ENCODE measurements around the gene DIRAS1. TPM values are rescaled to one million over a fixed set of nuclear protein-coding genes. Genes with fewer than 3 reads are reported as not detected.
"Not testable (repeated sequence)": the region's sequence is repeated elsewhere in the genome, so short reads cannot be mapped to it uniquely, and the experiment has no call there.

Gene DIRAS1
- total RNA-seq, 1 donor from 2014 or later = 10.8 TPM

- peaks cover 11% of the 10 kb centered on the region for H3K9me3 Mint-ChIP-seq (ENCODE audit: low read depth)
- no peak overlapping the region for H3K27ac Mint-ChIP-seq
- peaks cover 14% of the 10 kb centered on the region for H3K27me3 Mint-ChIP-seq
- no peak for TF ChIP-seq CTCF (IDR thresholded peaks at IDR 0.05; ENCODE audit: unreplicated experiment)
- H3K4me3 Mint-ChIP-seq (ENCODE audit: low read depth) = no peak overlapping the region
- peaks cover 6% of the 10 kb centered on the region for H3K36me3 Mint-ChIP-seq (ENCODE audit: insufficient read depth)
- H3K4me1 Mint-ChIP-seq (ENCODE audit: low read depth) = no peaks in the 10 kb centered on the region
- DNase-seq (ENCODE audit: low spot score, unreplicated experiment) = no peak
Measured at GRCh38 chr19:2716275-2716650, 4.9 kb downstream of the DIRAS1 start.

- DNase-seq (ENCODE audit: low spot score, unreplicated experiment) = no peak
- H3K9me3 Mint-ChIP-seq (ENCODE audit: low read depth) = peaks cover 11% of the 10 kb centered on the region
- peaks cover 16% of the 10 kb centered on the region for H3K27me3 Mint-ChIP-seq
- peaks cover 6% of the 10 kb centered on the region for H3K36me3 Mint-ChIP-seq (ENCODE audit: insufficient read depth)
- TF ChIP-seq CTCF (IDR thresholded peaks at IDR 0.05; ENCODE audit: unreplicated experiment) = no peak
- no peak overlapping the region for H3K27ac Mint-ChIP-seq
- H3K4me3 Mint-ChIP-seq (ENCODE audit: low read depth) = no peak overlapping the region
- H3K4me1 Mint-ChIP-seq (ENCODE audit: low read depth) = no peaks in the 10 kb centered on the region
Measured at GRCh38 chr19:2715470-2716274, 5.5 kb downstream of the DIRAS1 start.

- H3K4me1 Mint-ChIP-seq (ENCODE audit: low read depth) = no peaks in the 10 kb centered on the region
- H3K9me3 Mint-ChIP-seq (ENCODE audit: low read depth) = peaks cover 11% of the 10 kb centered on the region
- H3K27ac Mint-ChIP-seq = no peak overlapping the region
- no peak overlapping the region for H3K4me3 Mint-ChIP-seq (ENCODE audit: low read depth)
- no peak for DNase-seq (ENCODE audit: low spot score, unreplicated experiment)
- no peak for TF ChIP-seq CTCF (IDR thresholded peaks at IDR 0.05; ENCODE audit: unreplicated experiment)
- peaks cover 6% of the 10 kb centered on the region for H3K36me3 Mint-ChIP-seq (ENCODE audit: insufficient read depth)
- H3K27me3 Mint-ChIP-seq = peaks cover 16% of the 10 kb centered on the region
Measured at GRCh38 chr19:2714531-2715269, 6.5 kb downstream of the DIRAS1 start.

GRCh38 chr19:2714102-2714501 lies 7.1 kb downstream of the DIRAS1 start:
- peaks cover 11% of the 10 kb centered on the region for H3K9me3 Mint-ChIP-seq (ENCODE audit: low read depth)
- H3K4me1 Mint-ChIP-seq (ENCODE audit: low read depth); H3K4me3 Mint-ChIP-seq (ENCODE audit: low read depth); H3K27ac Mint-ChIP-seq; H3K36me3 Mint-ChIP-seq (ENCODE audit: insufficient read depth); DNase-seq (ENCODE audit: low spot score, unreplicated experiment): not testable (repeated sequence)
- H3K27me3 Mint-ChIP-seq = peaks cover 16% of the 10 kb centered on the region

- Mint-ChIP-seq H3K27me3 (peaks cover 16% of the 10 kb centered on the region), H3K9me3 (ENCODE audit: low read depth) (peaks cover 11% of the 10 kb centered on the region)
- H3K27ac Mint-ChIP-seq; H3K36me3 Mint-ChIP-seq (ENCODE audit: insufficient read depth); H3K4me3 Mint-ChIP-seq (ENCODE audit: low read depth); H3K4me1 Mint-ChIP-seq (ENCODE audit: low read depth); DNase-seq (ENCODE audit: low spot score, unreplicated experiment): not testable (repeated sequence)
Measured at GRCh38 chr19:2713170-2713569, 8.0 kb downstream of the DIRAS1 start.

GRCh38 chr19:2711875-2712205 lies 9.3 kb downstream of the DIRAS1 start:
- no peak for TF ChIP-seq CTCF (IDR thresholded peaks at IDR 0.05; ENCODE audit: unreplicated experiment)
- Mint-ChIP-seq H3K27me3 (peaks cover 16% of the 10 kb centered on the region), H3K4me1 (ENCODE audit: low read depth) (no peaks in the 10 kb centered on the region), H3K9me3 (ENCODE audit: low read depth) (peaks cover 11% of the 10 kb centered on the region), H3K27ac (no peak overlapping the region), H3K36me3 (ENCODE audit: insufficient read depth) (peaks cover 6% of the 10 kb centered on the region), H3K4me3 (ENCODE audit: low read depth) (no peak overlapping the region)
- DNase-seq (ENCODE audit: low spot score, unreplicated experiment) = no peak
